HepG2 (cell line): Measurements from ENCODE around the gene PEA15. TPM values are rescaled to one million over a fixed set of nuclear protein-coding genes. Genes with fewer than 3 reads are reported as not detected.

ENCODE experiments used
- ATAC-seq: fragments of 200-7000 bp; cut with Tn5 transposase; 3 replicates; pipeline ENCODE4 v1.9.1; 2020; ENCODE audit warnings: mild to moderate bottlenecking, moderate library complexity
- BruUV-seq: library from RNA; stranded (reverse); fragments of 400-500 nt; replicated peaks from 2 replicates; lab custom pipeline; 2021; lab: Mats Ljungman, UMichigan
- CTCF ChIA-PET: fragments of 300-600 bp; formaldehyde crosslinking; extraction: SDS; loops from one replicate; lab custom pipeline; 2021; ENCODE audit warnings: low total read pairs, inconsistent platforms, low intra/inter-chr PET ratio; lab: Yijun Ruan, JAX
- POLR2A ChIA-PET: fragments of 350-600 bp; sonication (Branson Sonifier 250); formaldehyde crosslinking; loops from one replicate; lab custom pipeline; 2020; ENCODE audit warnings: antibody characterized with exemption, inconsistent platforms; lab: Yijun Ruan, JAX
- DNase-seq: peaks from one replicate; pipeline ENCODE4 v3.0.0-alpha.2; 2015; ENCODE audit warnings: low spot score
- FAIRE-seq: peaks from 3 replicates; lab custom pipeline; 2011; peaks lifted over from hg19 to GRCh38; lab: Jason Lieb, UNC
- H2AFZ ChIP-seq: one replicate; pipeline ENCODE4 v1.6.1; 2011; ENCODE audit warnings: low read length, inconsistent platforms
- H3K27ac ChIP-seq: fragments of 300-600 bp; 3 replicates; pipeline ENCODE4 v1.8.0; 2011; ENCODE audit warnings: mixed run types, mild to moderate bottlenecking, mixed read lengths, low read length, inconsistent platforms; ENCODE audit not compliant: insufficient read depth; ENCODE audit errors: extremely low read length
- H3K27me3 ChIP-seq, 2 experiments: fragments of 200-600 bp in 1 of 2; 2 replicates in 1 of 2; 3 replicates in 1 of 2; pipeline versions ENCODE4 v1.6.0 to v1.8.0; 2011; ENCODE audit warnings: low read length in 2 of 2, mild to moderate bottlenecking in 2 of 2, moderate library complexity in 2 of 2, inconsistent platforms in 1 of 2; ENCODE audit not compliant: insufficient read depth in 2 of 2, control insufficient read depth in 1 of 2
- H3K36me3 ChIP-seq, 2 experiments: fragments of 200-600 bp in 1 of 2; replicated peaks in 1 of 2; 2 replicates in 1 of 2; 3 replicates in 1 of 2; pipeline versions ENCODE4 v1.5.1 to v1.8.0; 2011; ENCODE audit warnings: low read length in 2 of 2, inconsistent platforms in 1 of 2; ENCODE audit not compliant: insufficient read depth in 2 of 2, control insufficient read depth in 1 of 2
- H3K4me1 ChIP-seq: 2 replicates; pipeline ENCODE4 v1.5.1; 2012; ENCODE audit warnings: low read length, inconsistent platforms; ENCODE audit not compliant: insufficient read depth
- H3K4me2 ChIP-seq: 2 replicates; pipeline ENCODE4 v1.6.0; 2011; ENCODE audit warnings: low read depth, low read length, inconsistent platforms
- H3K4me3 ChIP-seq, 3 experiments: fragments of 200-600 bp in 1 of 3; sonication (generic), shearing (Covaris generic) in 1 of 3; replicated peaks in 1 of 3; 2 replicates each; pipeline ENCODE4 v1.5.1; 2011 to 2016; ENCODE audit warnings: low read length in 3 of 3, inconsistent platforms in 2 of 3, low read depth in 2 of 3, mild to moderate bottlenecking in 2 of 3, control low read depth in 1 of 3, mixed read lengths in 1 of 3; ENCODE audit not compliant: insufficient read depth in 1 of 3
- H3K79me2 ChIP-seq: one replicate; pipeline ENCODE4 v1.6.1; 2011; ENCODE audit warnings: low read length, inconsistent platforms; ENCODE audit not compliant: insufficient read depth
- H3K9ac ChIP-seq: 2 replicates; pipeline ENCODE4 v1.6.0; 2011; ENCODE audit warnings: mild to moderate bottlenecking, low read depth, low read length, inconsistent platforms; ENCODE audit not compliant: insufficient read depth
- H3K9me3 ChIP-seq: 2 replicates; pipeline ENCODE4 v1.5.1; 2012; ENCODE audit warnings: mild to moderate bottlenecking, low read length
- H4K20me1 ChIP-seq: 2 replicates; pipeline ENCODE4 v1.6.0; 2011; ENCODE audit warnings: inconsistent platforms, mild to moderate bottlenecking, low read length, moderate library complexity; ENCODE audit not compliant: insufficient read depth
- ATF7 ChIP-seq, 2 experiments: fragments of 450-650 bp in 1 of 2; sonication (generic) in 1 of 2; formaldehyde crosslinking in 1 of 2; IDR thresholded peaks; 2 replicates each; pipeline versions ENCODE4 v1.4.0 to v1.6.1; 2016 to 2020; ENCODE audit warnings: antibody characterized with exemption in 1 of 2, mild to moderate bottlenecking in 1 of 2, missing genetic modification reagents in 1 of 2
- KDM1A ChIP-seq: IDR thresholded peaks from 2 replicates; pipeline ENCODE4 v1.6.1; 2016; ENCODE audit warnings: missing compliant biosample characterization
- KDM4B ChIP-seq: sonication (generic); formaldehyde crosslinking; IDR thresholded peaks from 2 replicates; pipeline ENCODE4 v1.4.0; 2020; ENCODE audit warnings: missing genetic modification reagents
- MZF1 ChIP-seq: sonication (generic); formaldehyde crosslinking; IDR thresholded peaks from 2 replicates; pipeline ENCODE4 v1.8.1; 2023; ENCODE audit warnings: mild to moderate bottlenecking, missing genetic modification reagents, borderline replicate concordance
- NFKB2 ChIP-seq: sonication (generic); formaldehyde crosslinking; IDR thresholded peaks from 2 replicates; pipeline ENCODE4 v1.4.0; 2020; ENCODE audit warnings: missing genetic modification reagents, borderline replicate concordance
- NFRKB ChIP-seq: fragments of 450-650 bp; IDR thresholded peaks from 2 replicates; pipeline ENCODE4 v1.6.1; 2017
- XBP1 ChIP-seq: sonication (generic); formaldehyde crosslinking; IDR thresholded peaks from 2 replicates; pipeline ENCODE4 v1.5.0; 2020; ENCODE audit warnings: missing genetic modification reagents
- ZBTB1 ChIP-seq: sonication (generic); formaldehyde crosslinking; IDR thresholded peaks from 2 replicates; pipeline ENCODE4 v1.4.0; 2020; ENCODE audit warnings: missing genetic modification reagents, borderline replicate concordance
- ZNF451 ChIP-seq: sonication (generic); formaldehyde crosslinking; IDR thresholded peaks from 2 replicates; pipeline ENCODE4 v1.5.0; 2020; ENCODE audit warnings: mild to moderate bottlenecking, missing genetic modification reagents
- WGBS: methylation state at CpG from one replicate; pipeline ENCODE4 v1.1.6; 2017; ENCODE audit warnings: low lambda C conversion rate; 5-methylcytosine and 5-hydroxymethylcytosine counted together
- in situ Hi-C: cut with HindIII; loops from 2 replicates; pipeline ENCODE4 v1.10.0; 2017; ENCODE audit warnings: low pct_unique_long_range_greater_than_20kb; ENCODE audit not compliant: extremely low pct_ligation_motif_present
- intact Hi-C: fragments of 100-400 bp; cut with micrococcal nuclease; formaldehyde crosslinking; loops from one replicate; pipeline ENCODE4 v1.10.0; 2022; ENCODE audit not compliant: unreplicated experiment
- polyA plus RNA-seq, 8 experiments: library from polyadenylated mRNA; depleted of rRNA in 3 of 8; stranded (reverse) in 7 of 8; unstranded in 1 of 8; fragments of >200 nt; fragmentation: Illumina TruSeq in 4 of 8; extraction: Trizol in 4 of 8; gene quantifications; 2 replicates each; pipeline versions ENCODE4 v1.2.1 to v1.2.3, GENCODE V29; 2011 to 2016; ENCODE audit warnings: low read depth in 4 of 8, missing spikeins in 1 of 8, mixed read lengths in 1 of 8; ENCODE audit not compliant: insufficient read depth in 1 of 8
- total RNA-seq, 5 experiments: library from RNA; depleted of rRNA; stranded (reverse); fragments of >200 nt; fragmentation: Illumina TruSeq; extraction: Trizol; gene quantifications; 2 replicates each; pipeline ENCODE4 v1.2.3, GENCODE V29; 2016; ENCODE audit warnings: low read depth in 1 of 5

The PEA15 gene
- total and polyA plus RNA-seq, 2 of the 13 experiments (the other 11 are each of a cell fraction or from before 2014, with no cell fraction given), result 12.1 to 35.2 TPM

DNA sequence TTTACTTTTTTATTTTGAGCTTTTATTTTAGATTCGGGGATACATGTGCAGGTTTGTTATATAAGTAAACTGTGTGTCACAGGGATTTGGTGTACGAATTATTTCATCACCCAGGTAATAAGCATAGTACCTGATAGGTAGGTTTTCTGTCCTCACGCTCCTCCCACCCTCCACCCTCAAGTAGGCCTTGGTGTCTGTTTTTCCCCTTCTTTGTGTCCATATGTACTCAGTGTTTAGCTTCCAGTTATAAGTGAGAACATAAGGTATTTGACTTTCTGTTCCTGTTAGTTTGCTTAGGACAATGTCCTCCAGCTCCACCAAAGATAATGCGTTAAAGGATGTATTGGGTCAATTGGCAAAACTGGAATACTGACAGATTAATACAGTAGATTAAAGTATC, 48.0 kb upstream of the PEA15 start:
- Histone ChIP-seq H4K20me1 (no peaks in the 10 kb centered on the region), H3K9me3 (no peaks in the 10 kb centered on the region), H3K4me2 (no peak overlapping the region), H3K9ac (no peak overlapping the region), H3K27me3 (no peaks in the 10 kb centered on the region; a peak in 3 of 5 replicates), H3K4me3 (no peak overlapping the region), H3K79me2 (no peaks in the 10 kb centered on the region), H3K36me3 (no peaks in the 10 kb centered on the region), H2AFZ (no peak overlapping the region), H3K4me1 (peaks cover 37% of the 10 kb centered on the region), H3K27ac (no peak overlapping the region)
- FAIRE-seq, result no peak
- intact Hi-C loops, result no loop called here
- TF ChIP-seq ZNF451 (CRISPR knock-in tag), result no peak
- TF ChIP-seq MZF1 (CRISPR knock-in tag), result no peak
- no peak for TF ChIP-seq ZBTB1 (CRISPR knock-in tag)
- TF ChIP-seq KDM1A (CRISPR knock-in tag), result no peak
- no peak for TF ChIP-seq KDM4B
- POLR2A ChIA-PET, result no interaction called here
- no peak for DNase-seq
- ATAC-seq, result no peak
- CTCF ChIA-PET, result no interaction called here
- in situ Hi-C loops, result no loop called here
- 12% methylated on average over 4 of the region's 4 CpGs for WGBS
- no TSS peak for BruUV-seq

DNA sequence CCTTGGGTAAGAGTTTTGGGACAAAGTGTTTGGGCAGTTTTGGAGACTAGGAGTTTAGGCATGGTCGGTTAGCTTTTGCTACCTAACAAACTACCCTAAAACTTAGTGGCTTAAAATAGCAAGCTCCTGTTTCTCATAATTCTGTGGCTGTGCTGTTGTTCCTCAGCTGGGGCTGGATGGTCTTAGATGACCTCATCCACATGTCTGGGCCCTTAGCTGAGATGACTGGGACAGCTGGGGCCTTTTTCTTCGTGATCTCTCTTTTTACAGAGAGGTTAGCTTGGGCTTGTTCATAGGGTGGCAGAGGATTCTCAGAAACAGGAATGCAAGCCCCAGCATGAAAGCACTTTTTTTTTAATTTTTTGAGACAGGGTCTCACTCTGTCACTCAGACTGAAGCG, 47.2 kb upstream of the PEA15 start:
- intact Hi-C loops (no loop called here), in situ Hi-C loops (no loop called here)
- H3K27me3 ChIP-seq, result no peaks in the 10 kb centered on the region; a peak in 3 of 5 replicates
- H3K27ac ChIP-seq, result no peak overlapping the region
- H4K20me1 ChIP-seq, result no peaks in the 10 kb centered on the region
- H3K79me2 ChIP-seq, result no peaks in the 10 kb centered on the region
- no peak overlapping the region for H3K4me3 ChIP-seq
- no peak for ATAC-seq
- H3K9me3 ChIP-seq, result no peaks in the 10 kb centered on the region
- no peak for FAIRE-seq
- no peak overlapping the region for H3K4me2 ChIP-seq
- H3K36me3 ChIP-seq, result no peaks in the 10 kb centered on the region
- H2AFZ ChIP-seq, result no peak overlapping the region
- DNase-seq, result no peak
- no TSS peak for BruUV-seq
- H3K9ac ChIP-seq, result no peak overlapping the region
- WGBS, result 38% methylated on average over 3 of the region's 3 CpGs
- POLR2A ChIA-PET, result no interaction called here
- H3K4me1 ChIP-seq, result peaks cover 37% of the 10 kb centered on the region
- TF ChIP-seq NFRKB, result no peak
- TF ChIP-seq XBP1, result no peak
- TF ChIP-seq NFKB2 (CRISPR knock-in tag), result no peak
- TF ChIP-seq ATF7 (IDR thresholded peaks at IDR 0.05), result peak; percentile 5; the same call in 1 of the 2 replicates
- TF ChIP-seq ATF7 (CRISPR knock-in tag; IDR thresholded peaks at IDR 0.05), result no peak
- CTCF ChIA-PET, result no interaction called here
